Nephron (organoid): ENCODE measurements around the gene COL1A2.

ENCODE experiments used
- H3K27ac Mint-ChIP-seq, 3 experiments: 2 replicates each; pipeline ENCODE4 v1.8.0; 2020; ENCODE audit warnings: mixed read lengths in 3 of 3, mild to moderate bottlenecking in 2 of 3, moderate library complexity in 1 of 3
- H3K27me3 Mint-ChIP-seq: 2 replicates; pipeline ENCODE4 v1.8.0; 2021; ENCODE audit warnings: low read depth, mild to moderate bottlenecking, moderate library complexity, mixed read lengths
- H3K36me3 Mint-ChIP-seq: 2 replicates; pipeline ENCODE4 v1.8.0; 2020; ENCODE audit warnings: low read depth, mixed read lengths
- H3K4me1 Mint-ChIP-seq: 2 replicates; pipeline ENCODE4 v1.8.0; 2020; ENCODE audit warnings: mixed read lengths
- H3K4me3 Mint-ChIP-seq, 3 experiments: 2 replicates each; pipeline ENCODE4 v1.8.0; 2020; ENCODE audit warnings: mild to moderate bottlenecking in 3 of 3, mixed read lengths in 3 of 3, moderate library complexity in 2 of 3
- H3K9me3 Mint-ChIP-seq: 2 replicates; pipeline ENCODE4 v1.8.0; 2020; ENCODE audit warnings: mixed read lengths
- CTCF ChIP-seq, 3 experiments: fragments of 200-600 bp; sonication (generic); IDR thresholded peaks; one replicate each; pipeline ENCODE4 v1.5.0; 2021; ENCODE audit warnings: antibody characterized with exemption in 3 of 3; ENCODE audit not compliant: unreplicated experiment in 3 of 3

The COL1A2 gene

GRCh38 chr7:94382746-94383145, 11.9 kb upstream of the COL1A2 start:
- Mint-ChIP-seq H3K4me1 (peaks cover 14% of the 10 kb centered on the region), H3K36me3 (no peaks in the 10 kb centered on the region), H3K4me3 (no peak overlapping the region), H3K27me3 (no peaks in the 10 kb centered on the region), H3K27ac (no peak overlapping the region), H3K9me3 (no peaks in the 10 kb centered on the region)
- no peak for TF ChIP-seq CTCF (IDR thresholded peaks at IDR 0.05; ENCODE audit: unreplicated experiment in 3 of 3)

- Mint-ChIP-seq H3K27me3 (no peaks in the 10 kb centered on the region), H3K9me3 (no peaks in the 10 kb centered on the region), H3K27ac (no peak overlapping the region), H3K4me1 (peaks cover 13% of the 10 kb centered on the region), H3K4me3 (no peak overlapping the region), H3K36me3 (no peaks in the 10 kb centered on the region)
- TF ChIP-seq CTCF (IDR thresholded peaks at IDR 0.05; ENCODE audit: unreplicated experiment in 3 of 3) = no peak
Observed at GRCh38 chr7:94384315-94384714, 10.4 kb upstream of the COL1A2 start.

GRCh38 chr7:94386416-94386815, 8.3 kb upstream of the COL1A2 start:
- Mint-ChIP-seq H3K27me3 (no peaks in the 10 kb centered on the region), H3K4me1 (peaks cover 23% of the 10 kb centered on the region), H3K4me3 (no peak overlapping the region), H3K27ac (no peak overlapping the region), H3K9me3 (no peaks in the 10 kb centered on the region), H3K36me3 (no peaks in the 10 kb centered on the region)
- no peak for TF ChIP-seq CTCF (IDR thresholded peaks at IDR 0.05; ENCODE audit: unreplicated experiment in 3 of 3)

GRCh38 chr7:94388540-94388939, 6.2 kb upstream of the COL1A2 start:
- Mint-ChIP-seq H3K4me1 (peaks cover 44% of the 10 kb centered on the region), H3K9me3 (no peaks in the 10 kb centered on the region)
- TF ChIP-seq CTCF (IDR thresholded peaks at IDR 0.05; ENCODE audit: unreplicated experiment in 3 of 3) = no peak

GRCh38 chr7:94389381-94389780, 5.3 kb upstream of the COL1A2 start:
- no peak for TF ChIP-seq CTCF (IDR thresholded peaks at IDR 0.05; ENCODE audit: unreplicated experiment in 3 of 3)
- H3K4me1 Mint-ChIP-seq = peaks cover 45% of the 10 kb centered on the region
- no peaks in the 10 kb centered on the region for H3K9me3 Mint-ChIP-seq
- H3K4me3 Mint-ChIP-seq = no peak overlapping the region
- H3K27me3 Mint-ChIP-seq = no peaks in the 10 kb centered on the region
- peak overlapping the region; percentile 32 to 92 (median 79) for H3K27ac Mint-ChIP-seq
- no peaks in the 10 kb centered on the region for H3K36me3 Mint-ChIP-seq

More at GRCh38 chr7:94388540-94388939, 6.2 kb upstream of the COL1A2 start:
- Mint-ChIP-seq H3K4me3 (peak overlapping the region in 1 of 3 experiments; percentile 18), H3K36me3 (no peaks in the 10 kb centered on the region), H3K27me3 (no peaks in the 10 kb centered on the region), H3K27ac (peak overlapping the region; percentile 32 to 92 (median 79))

- Mint-ChIP-seq H3K4me1 (peaks cover 49% of the 10 kb centered on the region), H3K4me3 (peak overlapping the region; percentile 51 to 100 (median 96)), H3K9me3 (no peaks in the 10 kb centered on the region), H3K27ac (peak overlapping the region; percentile 98 to 100 (median 99)), H3K36me3 (peaks cover 11% of the 10 kb centered on the region), H3K27me3 (peaks cover 6% of the 10 kb centered on the region)
- no peak for TF ChIP-seq CTCF (IDR thresholded peaks at IDR 0.05; ENCODE audit: unreplicated experiment in 3 of 3)
Observed at GRCh38 chr7:94391726-94392392, 2.8 kb upstream of the COL1A2 start.
